ENCODE data around the gene RGS12.

DNA sequence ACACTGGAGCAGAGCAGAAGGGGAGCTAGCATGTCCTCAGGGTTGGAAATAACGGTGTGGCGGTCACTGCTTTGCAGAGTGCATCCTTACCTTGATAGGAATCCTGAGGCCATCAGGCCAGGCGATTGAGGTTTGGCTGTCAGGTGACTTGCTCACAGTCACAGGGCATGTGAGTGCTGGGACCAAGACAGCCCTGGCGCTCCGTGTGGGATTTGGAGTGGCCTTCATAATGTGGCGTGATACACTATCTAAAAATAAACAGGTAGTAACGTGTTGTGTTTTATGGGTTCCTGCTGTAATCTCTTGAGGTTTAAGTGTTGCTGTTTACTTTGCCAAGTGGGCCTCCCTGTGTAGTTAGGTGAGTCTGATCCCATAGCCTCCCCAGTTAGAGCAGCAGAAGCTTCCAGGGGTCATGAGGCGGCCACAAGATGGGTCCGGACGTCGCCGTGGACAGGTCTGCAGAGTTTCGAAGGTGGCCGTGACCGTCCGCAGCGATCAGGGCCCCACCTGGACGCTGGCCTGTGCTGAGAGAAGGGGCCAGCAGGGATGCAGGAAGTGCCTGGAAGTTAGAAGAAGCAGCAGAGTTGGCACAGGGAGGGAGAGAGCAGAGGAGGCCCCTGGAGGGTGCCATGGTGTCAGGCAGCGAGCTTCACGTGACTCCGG is 27.7 kb downstream of the RGS12 start:
- TF ChIP-seq, protein P1, sequence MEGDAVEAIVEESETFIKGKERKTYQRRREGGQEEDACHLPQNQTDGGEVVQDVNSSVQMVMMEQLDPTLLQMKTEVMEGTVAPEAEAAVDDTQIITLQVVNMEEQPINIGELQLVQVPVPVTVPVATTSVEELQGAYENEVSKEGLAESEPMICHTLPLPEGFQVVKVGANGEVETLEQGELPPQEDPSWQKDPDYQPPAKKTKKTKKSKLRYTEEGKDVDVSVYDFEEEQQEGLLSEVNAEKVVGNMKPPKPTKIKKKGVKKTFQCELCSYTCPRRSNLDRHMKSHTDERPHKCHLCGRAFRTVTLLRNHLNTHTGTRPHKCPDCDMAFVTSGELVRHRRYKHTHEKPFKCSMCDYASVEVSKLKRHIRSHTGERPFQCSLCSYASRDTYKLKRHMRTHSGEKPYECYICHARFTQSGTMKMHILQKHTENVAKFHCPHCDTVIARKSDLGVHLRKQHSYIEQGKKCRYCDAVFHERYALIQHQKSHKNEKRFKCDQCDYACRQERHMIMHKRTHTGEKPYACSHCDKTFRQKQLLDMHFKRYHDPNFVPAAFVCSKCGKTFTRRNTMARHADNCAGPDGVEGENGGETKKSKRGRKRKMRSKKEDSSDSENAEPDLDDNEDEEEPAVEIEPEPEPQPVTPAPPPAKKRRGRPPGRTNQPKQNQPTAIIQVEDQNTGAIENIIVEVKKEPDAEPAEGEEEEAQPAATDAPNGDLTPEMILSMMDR (optimal IDR thresholded peaks at IDR 0.05 in 1 of 3, IDR thresholded peaks at IDR 0.05 in 1 of 3, conservative IDR thresholded peaks at IDR 0.05 in 1 of 3; ENCODE audit: extremely low read depth in 1 of 3, insufficient read depth in 2 of 3, low read length in 3 of 3) = no peak
- no peak for TF ChIP-seq EZH2 (IDR thresholded peaks at IDR 0.05; ENCODE audit: low read length)

Data from keratinocyte (primary cell).